Activated effector memory CD4-positive, alpha-beta T cell treated with anti-CD3 and anti-CD28 coated beads, Interleukin-2, amount 50 U/mL, for 16 hours (primary cell): Measurements from ENCODE around the gene AGER.
"Not testable (repeated sequence)": the region's sequence is repeated elsewhere in the genome, so short reads cannot be mapped to it uniquely, and the experiment has no call there.

Source experiments
- DNase-seq: peaks from one replicate; pipeline ENCODE4 v3.0.0-alpha.2; 2020

The AGER gene

GRCh38 chr6:32198345-32198696 is 14.3 kb upstream of the AGER start:
- DNase-seq: no peak

- DNase-seq: no peak
Observed at GRCh38 chr6:32196682-32197616, 12.9 kb upstream of the AGER start.

- DNase-seq: peak; percentile 85
Observed at GRCh38 chr6:32195902-32196681, 12.0 kb upstream of the AGER start.

GRCh38 chr6:32195652-32195901 is 11.5 kb upstream of the AGER start:
- peak; percentile 100 for DNase-seq

GRCh38 chr6:32194825-32195651 is 11.0 kb upstream of the AGER start:
- peak; percentile 72 for DNase-seq

- DNase-seq: no peak
Observed at GRCh38 chr6:32194388-32194787, 10.3 kb upstream of the AGER start.

GRCh38 chr6:32193096-32193495 is 9.0 kb upstream of the AGER start:
- DNase-seq: not testable (repeated sequence)

- DNase-seq: peak; percentile 83
Observed at GRCh38 chr6:32192608-32193039, 8.6 kb upstream of the AGER start, which contains the start of gene GPSM3. TSS of gene GPSM3 (minus strand) at chr6:32192643. CDS start at chr6:32192513, 130 bp downstream.

GRCh38 chr6:32191696-32192607 is 7.9 kb upstream of the AGER start:
- DNase-seq: peak; percentile 72

- no peak for DNase-seq
Observed at GRCh38 chr6:32190911-32191677, 7.0 kb upstream of the AGER start.

- DNase-seq: peak; percentile 92
Observed at GRCh38 chr6:32190054-32190851, 6.2 kb upstream of the AGER start, which contains the start of gene PBX2. TSS of gene PBX2 (minus strand) at chr6:32190202. CDS start at chr6:32189915, 287 bp downstream.

GRCh38 chr6:32189742-32190053 is 5.6 kb upstream of the AGER start:
- no peak for DNase-seq

GRCh38 chr6:32189069-32189741 is 5.2 kb upstream of the AGER start:
- no peak for DNase-seq

GRCh38 chr6:32188381-32189068 is 4.5 kb upstream of the AGER start:
- no peak for DNase-seq

- DNase-seq: not testable (repeated sequence)
Observed at GRCh38 chr6:32187725-32188380, 3.8 kb upstream of the AGER start.

GRCh38 chr6:32187009-32187709 is 3.1 kb upstream of the AGER start:
- DNase-seq: no peak

GRCh38 chr6:32186151-32186840 is 2.2 kb upstream of the AGER start:
- DNase-seq: not testable (repeated sequence)
